Kasumi-1 (cell line): ENCODE data around the gene FKBP2.

Experiments used
- DNase-seq, 2 experiments: peaks; one replicate each; lab custom pipeline; 2025; lab: John Stamatoyannopoulos, UW

FKBP2 gene

GRCh38 chr11:64285885-64286800 lies 45.2 kb downstream of the FKBP2 start:
- peak; percentile 28 to 32 for DNase-seq

- DNase-seq = no peak
Observed at GRCh38 chr11:64286801-64287159, 45.9 kb downstream of the FKBP2 start.

- no peak for DNase-seq
Observed at GRCh38 chr11:64287676-64288352, 46.9 kb downstream of the FKBP2 start.

GRCh38 chr11:64288353-64288750 lies 47.5 kb downstream of the FKBP2 start:
- no peak for DNase-seq

- DNase-seq = no peak
Observed at GRCh38 chr11:64289002-64289564, 48.2 kb downstream of the FKBP2 start.

- no peak for DNase-seq
Observed at GRCh38 chr11:64290352-64291261, 49.7 kb downstream of the FKBP2 start.

GRCh38 chr11:64291262-64291751 lies 50.4 kb downstream of the FKBP2 start, which contains the start of gene KCNK4:
KCNK4 (plus strand) TSS chr11:64291302; CDS start chr11:64293019, 1,717 bp downstream.
- DNase-seq = no peak

GRCh38 chr11:64291752-64292459 lies 51.0 kb downstream of the FKBP2 start:
- DNase-seq = no peak

- DNase-seq = no peak
Observed at GRCh38 chr11:64292460-64293254, 51.8 kb downstream of the FKBP2 start.
